ENCODE results near the gene ELF5. TPM values are rescaled to one million over a fixed set of nuclear protein-coding genes. Genes with fewer than 3 reads are reported as not detected.

Gene ELF5
- total RNA-seq, 4 donors from 2014 or later = not detected

DNA sequence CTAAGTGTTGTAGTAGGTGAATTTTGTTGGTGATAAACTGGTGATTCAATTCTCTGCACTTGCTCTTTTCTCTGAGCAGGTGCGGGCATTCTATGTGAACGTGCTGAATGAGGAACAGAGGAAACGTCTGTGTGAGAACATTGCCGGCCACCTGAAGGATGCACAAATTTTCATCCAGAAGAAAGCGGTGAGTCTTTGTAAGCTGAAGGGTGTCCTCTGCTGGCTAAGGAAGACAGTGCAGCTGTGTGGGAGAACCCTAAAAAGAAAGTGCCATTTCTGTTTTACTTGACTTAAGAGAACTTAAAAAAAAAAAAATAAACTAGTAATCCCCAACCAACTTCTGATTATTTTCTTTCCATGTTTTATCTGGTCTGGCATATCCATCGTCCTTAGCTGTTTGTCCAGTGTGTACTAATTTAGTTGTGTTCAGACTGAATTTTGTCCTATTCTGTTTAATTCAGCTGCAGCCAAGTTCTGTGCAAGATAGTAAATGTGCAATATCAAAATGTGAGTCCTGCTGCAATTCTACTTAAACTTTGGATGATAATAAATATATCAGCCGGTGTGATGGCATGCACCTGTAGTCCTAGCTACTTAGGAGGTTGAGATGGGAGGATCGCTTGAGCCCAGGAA, 45.3 kb downstream of the ELF5 start:
- TF ChIP-seq, protein P1, sequence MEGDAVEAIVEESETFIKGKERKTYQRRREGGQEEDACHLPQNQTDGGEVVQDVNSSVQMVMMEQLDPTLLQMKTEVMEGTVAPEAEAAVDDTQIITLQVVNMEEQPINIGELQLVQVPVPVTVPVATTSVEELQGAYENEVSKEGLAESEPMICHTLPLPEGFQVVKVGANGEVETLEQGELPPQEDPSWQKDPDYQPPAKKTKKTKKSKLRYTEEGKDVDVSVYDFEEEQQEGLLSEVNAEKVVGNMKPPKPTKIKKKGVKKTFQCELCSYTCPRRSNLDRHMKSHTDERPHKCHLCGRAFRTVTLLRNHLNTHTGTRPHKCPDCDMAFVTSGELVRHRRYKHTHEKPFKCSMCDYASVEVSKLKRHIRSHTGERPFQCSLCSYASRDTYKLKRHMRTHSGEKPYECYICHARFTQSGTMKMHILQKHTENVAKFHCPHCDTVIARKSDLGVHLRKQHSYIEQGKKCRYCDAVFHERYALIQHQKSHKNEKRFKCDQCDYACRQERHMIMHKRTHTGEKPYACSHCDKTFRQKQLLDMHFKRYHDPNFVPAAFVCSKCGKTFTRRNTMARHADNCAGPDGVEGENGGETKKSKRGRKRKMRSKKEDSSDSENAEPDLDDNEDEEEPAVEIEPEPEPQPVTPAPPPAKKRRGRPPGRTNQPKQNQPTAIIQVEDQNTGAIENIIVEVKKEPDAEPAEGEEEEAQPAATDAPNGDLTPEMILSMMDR (IDR thresholded peaks at IDR 0.05) = peak; percentile 42 to 66 (median 58)
- TF ChIP-seq POLR2A (IDR thresholded peaks at IDR 0.05) (no peak), EP300 (IDR thresholded peaks at IDR 0.05; ENCODE audit: low read depth) (no peak), POLR2AphosphoS5 (IDR thresholded peaks at IDR 0.05) (no peak)
- peak; percentile 13 for DNase-seq
- Histone ChIP-seq H3K36me3 (peaks cover 0 to 81% (median 36%) of the 10 kb centered on the region in 4 donors), H3K27me3 (no peaks in the 10 kb centered on the region), H3K4me1 (no peaks in the 10 kb centered on the region), H3K27ac (no peak overlapping the region), H3K9me3 (peaks cover 0 to 4% of the 10 kb centered on the region in 2 donors), H3K4me3 (no peak overlapping the region)
- intact Hi-C loops (cut with DNase I; ENCODE audit: low total_unique reads) = no loop called here
- 75 to 84% methylated on average over 5 to 8 of the region's 8 CpGs for WGBS, 2 donors (ENCODE audit: low coverage in 1 of 2)
- in situ Hi-C loops (cut with MboI; ENCODE audit: low pct_ligation_motif_present in 1 of 4, low pct_unique_long_range_greater_than_20kb in 1 of 4, low sequenced_read_pairs in 3 of 4) = no loop called here

DNA sequence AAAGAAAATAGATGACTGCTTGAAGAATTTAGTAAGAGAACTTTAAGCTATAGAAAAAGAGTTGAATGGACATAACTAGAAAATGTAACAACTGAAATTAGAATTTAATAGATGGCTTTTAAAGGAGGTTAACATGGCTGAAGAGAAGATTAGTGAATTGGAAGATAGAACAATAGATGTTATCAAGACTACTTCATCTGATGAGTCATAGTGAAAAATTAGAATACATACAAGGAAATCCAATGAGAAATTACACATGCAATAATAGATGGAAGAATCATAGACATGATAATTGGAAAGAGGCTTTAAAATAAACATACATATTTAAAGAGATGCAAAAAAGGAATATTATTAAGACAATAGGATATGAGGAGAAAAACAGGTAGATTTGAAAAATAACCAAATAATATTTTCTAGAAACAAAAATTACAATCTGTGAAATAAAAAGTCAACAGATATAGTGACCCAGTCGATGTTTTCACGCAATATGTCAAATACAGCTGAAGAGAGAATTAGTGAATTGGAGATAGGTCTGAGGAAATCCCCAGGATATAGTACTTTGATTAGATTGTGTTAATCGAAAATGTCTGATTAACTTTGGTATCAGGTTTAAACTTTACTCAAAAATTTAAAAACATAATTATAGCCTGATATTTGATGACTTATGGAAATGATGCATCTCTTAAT, 46.6 kb downstream of the ELF5 start:
- 97 to 98% methylated on average over 3 of the region's 3 CpGs for WGBS, 2 donors (ENCODE audit: low coverage in 1 of 2)
- Histone ChIP-seq H3K36me3 (peaks cover 0 to 85% (median 37%) of the 10 kb centered on the region in 4 donors), H3K27ac (no peak overlapping the region), H3K9me3 (peaks cover 0 to 4% of the 10 kb centered on the region in 2 donors), H3K4me3 (no peak overlapping the region), H3K4me1 (no peaks in the 10 kb centered on the region), H3K27me3 (no peaks in the 10 kb centered on the region)
- in situ Hi-C loops (cut with MboI; ENCODE audit: low pct_ligation_motif_present in 1 of 4, low pct_unique_long_range_greater_than_20kb in 1 of 4, low sequenced_read_pairs in 3 of 4) = no loop called here
- intact Hi-C loops (cut with DNase I; ENCODE audit: low total_unique reads) = no loop called here
- DNase-seq = no peak
- TF ChIP-seq POLR2AphosphoS5 (IDR thresholded peaks at IDR 0.05) = no peak
- TF ChIP-seq POLR2A (IDR thresholded peaks at IDR 0.05) = no peak
- TF ChIP-seq, protein P1 (IDR thresholded peaks at IDR 0.05) = no peak
- no peak for TF ChIP-seq EP300 (IDR thresholded peaks at IDR 0.05; ENCODE audit: low read depth)

DNA sequence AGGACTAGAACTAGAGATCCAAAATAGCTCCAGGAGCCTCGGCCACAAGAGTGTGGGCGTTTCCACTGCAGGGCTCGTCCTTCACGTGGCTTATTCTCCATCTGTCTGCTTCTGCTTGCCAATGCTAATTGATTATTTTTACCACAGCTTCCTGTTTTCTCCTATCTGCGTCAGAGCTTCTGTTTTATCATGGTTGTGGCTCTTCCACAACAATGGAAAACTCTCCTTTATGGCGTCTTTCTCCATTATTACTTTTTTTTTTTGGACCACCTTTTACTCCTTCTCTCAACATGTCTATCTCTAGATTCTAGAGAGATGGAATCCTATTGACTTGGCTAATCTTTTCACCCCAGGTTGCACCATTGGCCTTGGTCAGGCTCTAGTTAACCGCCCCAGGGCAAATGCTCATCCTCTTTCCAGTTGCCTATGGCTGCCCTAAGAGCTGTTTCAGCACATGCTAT, 49.0 kb downstream of the ELF5 start:
- Histone ChIP-seq H3K4me3 (no peak overlapping the region), H3K36me3 (peaks cover 0 to 81% (median 32%) of the 10 kb centered on the region in 4 donors), H3K4me1 (no peaks in the 10 kb centered on the region), H3K27me3 (no peaks in the 10 kb centered on the region), H3K27ac (no peak overlapping the region), H3K9me3 (peaks cover 0 to 4% of the 10 kb centered on the region in 2 donors)
- intact Hi-C loops (cut with DNase I; ENCODE audit: low total_unique reads) (loop anchor here (5.0 kb wide), 1 partner anchor 718 kb away; no protein-coding TSS in a partner anchor), in situ Hi-C loops (cut with MboI; ENCODE audit: low pct_ligation_motif_present in 1 of 4, low pct_unique_long_range_greater_than_20kb in 1 of 4, low sequenced_read_pairs in 3 of 4) (no loop called here)
- TF ChIP-seq, protein P1 (IDR thresholded peaks at IDR 0.05) = no peak
- DNase-seq = no peak
- WGBS, 2 donors (ENCODE audit: low coverage in 1 of 2) = 68 to 79% methylated on average over 4 to 7 of the region's 7 CpGs

DNA sequence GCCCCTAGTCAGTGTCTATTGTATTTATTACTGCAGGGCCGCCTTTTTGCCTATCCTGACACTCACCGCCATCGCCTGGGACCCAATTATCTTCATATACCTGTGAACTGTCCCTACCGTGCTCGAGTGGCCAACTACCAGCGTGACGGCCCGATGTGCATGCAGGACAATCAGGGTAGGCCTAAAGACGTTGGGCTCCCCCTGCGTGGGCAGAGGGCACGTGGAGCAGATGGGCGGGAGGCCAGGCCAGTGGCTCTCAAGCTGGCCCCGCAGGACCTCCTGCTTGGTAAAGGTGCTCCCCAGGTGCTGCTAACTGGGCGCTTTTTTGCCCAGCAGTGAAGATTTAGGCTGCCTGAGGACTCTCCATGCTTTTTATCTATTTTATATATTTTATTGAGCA, 52.4 kb downstream of the ELF5 start:
- in situ Hi-C loops (cut with MboI; ENCODE audit: low pct_ligation_motif_present in 1 of 4, low pct_unique_long_range_greater_than_20kb in 1 of 4, low sequenced_read_pairs in 3 of 4) = no loop called here
- WGBS, 2 donors (ENCODE audit: low coverage in 1 of 2) = 96% methylated on average over 14 of the region's 14 CpGs; no CpG with 5 or more reads in 1 of the 2 donors
- DNase-seq = no peak
- TF ChIP-seq POLR2AphosphoS5 (IDR thresholded peaks at IDR 0.05) (no peak), EP300 (IDR thresholded peaks at IDR 0.05; ENCODE audit: low read depth) (no peak)
- TF ChIP-seq, protein P1 (IDR thresholded peaks at IDR 0.05) = no peak
- no peaks in the 10 kb centered on the region for H3K9me3 ChIP-seq
- H3K36me3 ChIP-seq = peaks cover 0 to 82% (median 37%) of the 10 kb centered on the region in 4 donors
- H3K27me3 ChIP-seq = no peaks in the 10 kb centered on the region
- no peak overlapping the region for H3K4me3 ChIP-seq
- intact Hi-C loops (cut with DNase I; ENCODE audit: low total_unique reads) = loop anchor here (5.0 kb wide), 1 partner anchor 721 kb away; no protein-coding TSS in a partner anchor
- no peaks in the 10 kb centered on the region for H3K4me1 ChIP-seq
- H3K27ac ChIP-seq = no peak overlapping the region

All from transverse colon (tissue), 4 donors.